ENCODE data around the gene FLOT1.

DNA sequence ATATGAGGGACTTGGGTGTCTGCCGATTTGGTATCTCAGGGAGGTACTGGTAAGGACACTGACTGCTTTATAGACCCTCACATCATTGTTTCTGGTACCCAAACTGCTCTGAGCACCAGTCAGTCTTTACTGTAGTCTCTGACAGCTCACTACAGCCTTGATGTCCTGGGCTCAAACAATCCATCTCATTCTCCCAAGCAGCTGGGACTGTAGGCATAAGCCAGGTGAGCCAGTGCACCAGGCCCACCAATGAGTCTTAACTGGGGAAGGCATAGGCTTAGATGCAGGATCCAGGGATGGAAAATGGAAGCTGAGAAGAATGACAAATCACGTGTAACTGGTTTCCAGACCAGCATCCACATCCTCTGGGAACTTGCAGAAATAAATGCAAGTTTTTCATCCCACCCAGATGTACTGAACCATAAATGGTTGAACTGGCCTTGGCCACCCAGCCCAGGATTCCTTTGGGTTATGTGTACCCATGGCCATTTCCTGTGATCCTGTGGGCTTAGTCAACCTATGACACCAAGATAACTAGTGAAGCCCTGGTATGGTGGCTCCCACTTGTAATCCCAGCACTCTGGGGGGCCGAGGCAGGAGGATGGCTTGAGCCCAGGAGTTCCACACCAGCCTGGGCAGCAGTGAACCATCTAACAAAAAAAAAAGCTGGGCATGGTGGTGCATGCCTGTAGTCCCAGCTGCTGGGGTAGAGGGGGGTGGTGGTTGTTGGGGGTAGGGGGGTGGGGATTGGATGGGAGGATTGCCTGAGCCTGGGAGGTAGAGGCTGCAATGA is 16.6 kb downstream of the FLOT1 start:
- TF ChIP-seq CTCF (IDR thresholded peaks at IDR 0.05) = no peak
- peak; percentile 96 for TF ChIP-seq POLR2AphosphoS5 (IDR thresholded peaks at IDR 0.05; ENCODE audit: low read depth, low read length)

Measured in Panc1 (cell line).